Fibroblast of lung (primary cell): Measurements from ENCODE around the gene WWC2.

Experiments
- CTCF ChIP-seq, 2 donors: IDR thresholded peaks in 1 of 2; conservative IDR thresholded peaks in 1 of 2; 1 replicate in 1 of 2; 2 replicates in 1 of 2; pipeline ENCODE4 v1.5.1; 2011 to 2012; ENCODE audit warnings: low read length in 2 of 2, control low read depth in 1 of 2, inconsistent platforms in 1 of 2, low read depth in 1 of 2, mild to moderate bottlenecking in 1 of 2
- EZH2 ChIP-seq: IDR thresholded peaks from 2 replicates; pipeline ENCODE4 v1.5.1; 2012; ENCODE audit warnings: low read length, control low read depth, mild to moderate bottlenecking; ENCODE audit errors: missing control alignments

- no peak for TF ChIP-seq CTCF (conservative IDR thresholded peaks at IDR 0.05 in 1 of 2, IDR thresholded peaks at IDR 0.05 in 1 of 2; ENCODE audit: low read depth in 1 of 2, low read length in 2 of 2)
- no peak for TF ChIP-seq EZH2
Measured at GRCh38 chr4:183139972-183140570, 41.0 kb downstream of the WWC2 start.
